HepG2 (cell line): ENCODE results near the gene SPEM2. TPM values are rescaled to one million over a fixed set of nuclear protein-coding genes. Genes with fewer than 3 reads are reported as not detected.

Experiments used
- ATAC-seq: fragments of 200-7000 bp; cut with Tn5 transposase; 3 replicates; pipeline ENCODE4 v1.9.1; 2020; ENCODE audit warnings: mild to moderate bottlenecking, moderate library complexity
- BruUV-seq: library from RNA; stranded (reverse); fragments of 400-500 nt; replicated peaks from 2 replicates; lab custom pipeline; 2021; lab: Mats Ljungman, UMichigan
- CTCF ChIA-PET: fragments of 300-600 bp; formaldehyde crosslinking; extraction: SDS; loops from one replicate; lab custom pipeline; 2021; ENCODE audit warnings: low total read pairs, inconsistent platforms, low intra/inter-chr PET ratio; lab: Yijun Ruan, JAX
- POLR2A ChIA-PET: fragments of 350-600 bp; sonication (Branson Sonifier 250); formaldehyde crosslinking; loops from one replicate; lab custom pipeline; 2020; ENCODE audit warnings: antibody characterized with exemption, inconsistent platforms; lab: Yijun Ruan, JAX
- DNase-seq: peaks from one replicate; pipeline ENCODE4 v3.0.0-alpha.2; 2015; ENCODE audit warnings: low spot score
- FAIRE-seq: peaks from 3 replicates; lab custom pipeline; 2011; peaks lifted over from hg19 to GRCh38; lab: Jason Lieb, UNC
- H2AFZ ChIP-seq: one replicate; pipeline ENCODE4 v1.6.1; 2011; ENCODE audit warnings: low read length, inconsistent platforms
- H3K27ac ChIP-seq: fragments of 300-600 bp; 3 replicates; pipeline ENCODE4 v1.8.0; 2011; ENCODE audit warnings: mixed run types, mild to moderate bottlenecking, mixed read lengths, low read length, inconsistent platforms; ENCODE audit not compliant: insufficient read depth; ENCODE audit errors: extremely low read length
- H3K27me3 ChIP-seq, 2 experiments: fragments of 200-600 bp in 1 of 2; 2 replicates in 1 of 2; 3 replicates in 1 of 2; pipeline versions ENCODE4 v1.6.0 to v1.8.0; 2011; ENCODE audit warnings: low read length in 2 of 2, mild to moderate bottlenecking in 2 of 2, moderate library complexity in 2 of 2, inconsistent platforms in 1 of 2; ENCODE audit not compliant: insufficient read depth in 2 of 2, control insufficient read depth in 1 of 2
- H3K36me3 ChIP-seq, 2 experiments: fragments of 200-600 bp in 1 of 2; replicated peaks in 1 of 2; 2 replicates in 1 of 2; 3 replicates in 1 of 2; pipeline versions ENCODE4 v1.5.1 to v1.8.0; 2011; ENCODE audit warnings: low read length in 2 of 2, inconsistent platforms in 1 of 2; ENCODE audit not compliant: insufficient read depth in 2 of 2, control insufficient read depth in 1 of 2
- H3K4me1 ChIP-seq: 2 replicates; pipeline ENCODE4 v1.5.1; 2012; ENCODE audit warnings: low read length, inconsistent platforms; ENCODE audit not compliant: insufficient read depth
- H3K4me2 ChIP-seq: 2 replicates; pipeline ENCODE4 v1.6.0; 2011; ENCODE audit warnings: low read depth, low read length, inconsistent platforms
- H3K4me3 ChIP-seq, 3 experiments: fragments of 200-600 bp in 1 of 3; sonication (generic), shearing (Covaris generic) in 1 of 3; replicated peaks in 1 of 3; 2 replicates each; pipeline ENCODE4 v1.5.1; 2011 to 2016; ENCODE audit warnings: low read length in 3 of 3, inconsistent platforms in 2 of 3, low read depth in 2 of 3, mild to moderate bottlenecking in 2 of 3, control low read depth in 1 of 3, mixed read lengths in 1 of 3; ENCODE audit not compliant: insufficient read depth in 1 of 3
- H3K79me2 ChIP-seq: one replicate; pipeline ENCODE4 v1.6.1; 2011; ENCODE audit warnings: low read length, inconsistent platforms; ENCODE audit not compliant: insufficient read depth
- H3K9ac ChIP-seq: 2 replicates; pipeline ENCODE4 v1.6.0; 2011; ENCODE audit warnings: mild to moderate bottlenecking, low read depth, low read length, inconsistent platforms; ENCODE audit not compliant: insufficient read depth
- H3K9me3 ChIP-seq: 2 replicates; pipeline ENCODE4 v1.5.1; 2012; ENCODE audit warnings: mild to moderate bottlenecking, low read length
- H4K20me1 ChIP-seq: 2 replicates; pipeline ENCODE4 v1.6.0; 2011; ENCODE audit warnings: inconsistent platforms, mild to moderate bottlenecking, low read length, moderate library complexity; ENCODE audit not compliant: insufficient read depth
- AGO2 ChIP-seq: fragments of 200-400 bp; formaldehyde crosslinking; optimal IDR thresholded peaks from 2 replicates; pipeline ENCODE3; 2017; ENCODE audit warnings: mild to moderate bottlenecking, low read depth, low read length, moderate library complexity
- HNF4A ChIP-seq: sonication (generic); formaldehyde crosslinking; IDR thresholded peaks from 2 replicates; pipeline ENCODE4 v1.4.0; 2020; ENCODE audit warnings: missing genetic modification reagents
- NAIF1 ChIP-seq: sonication (generic); formaldehyde crosslinking; IDR thresholded peaks from 2 replicates; pipeline ENCODE4 v1.5.0; 2020; ENCODE audit warnings: mild to moderate bottlenecking, missing genetic modification reagents, borderline replicate concordance
- RAD21 ChIP-seq: fragments of 450-650 bp; formaldehyde crosslinking; IDR thresholded peaks from 2 replicates; pipeline ENCODE4 v1.5.0; 2020; ENCODE audit warnings: mild to moderate bottlenecking
- RBFOX2 ChIP-seq: fragments of 200-400 bp; formaldehyde crosslinking; IDR thresholded peaks from 2 replicates; pipeline ENCODE4 v1.6.1; 2017; ENCODE audit warnings: low read depth, mild to moderate bottlenecking, low read length
- REPIN1 ChIP-seq: sonication (generic); formaldehyde crosslinking; IDR thresholded peaks from 2 replicates; pipeline ENCODE4 v1.8.0; 2022; ENCODE audit warnings: missing genetic modification reagents, low read depth, mild to moderate bottlenecking, borderline replicate concordance
- ZNF180 ChIP-seq: sonication (generic); formaldehyde crosslinking; IDR thresholded peaks from 2 replicates; pipeline ENCODE4 v1.4.0; 2020; ENCODE audit warnings: low read depth, missing genetic modification reagents, borderline replicate concordance
- ZNF556 ChIP-seq: sonication (generic); formaldehyde crosslinking; IDR thresholded peaks from 2 replicates; pipeline ENCODE4 v1.4.0; 2020; ENCODE audit warnings: mild to moderate bottlenecking, missing genetic modification reagents, borderline replicate concordance
- ZNF703 ChIP-seq: sonication (generic); formaldehyde crosslinking; IDR thresholded peaks from 2 replicates; pipeline ENCODE4 v1.5.1; 2020; ENCODE audit warnings: missing genetic modification reagents, mild to moderate bottlenecking, moderate library complexity, borderline replicate concordance
- ZNF713 ChIP-seq: sonication (generic); formaldehyde crosslinking; IDR thresholded peaks from 2 replicates; pipeline ENCODE4 v1.4.0; 2020; ENCODE audit warnings: mild to moderate bottlenecking, missing genetic modification reagents
- ZNF724P ChIP-seq: sonication (generic); formaldehyde crosslinking; IDR thresholded peaks from 2 replicates; pipeline ENCODE4 v1.8.0; 2022; ENCODE audit warnings: missing genetic modification reagents, borderline replicate concordance
- WGBS: methylation state at CpG from one replicate; pipeline ENCODE4 v1.1.6; 2017; ENCODE audit warnings: low lambda C conversion rate; 5-methylcytosine and 5-hydroxymethylcytosine counted together
- in situ Hi-C: cut with HindIII; loops from 2 replicates; pipeline ENCODE4 v1.10.0; 2017; ENCODE audit warnings: low pct_unique_long_range_greater_than_20kb; ENCODE audit not compliant: extremely low pct_ligation_motif_present
- intact Hi-C: fragments of 100-400 bp; cut with micrococcal nuclease; formaldehyde crosslinking; loops from one replicate; pipeline ENCODE4 v1.10.0; 2022; ENCODE audit not compliant: unreplicated experiment
- polyA plus RNA-seq, 8 experiments: library from polyadenylated mRNA; depleted of rRNA in 3 of 8; stranded (reverse) in 7 of 8; unstranded in 1 of 8; fragments of >200 nt; fragmentation: Illumina TruSeq in 4 of 8; extraction: Trizol in 4 of 8; gene quantifications; 2 replicates each; pipeline versions ENCODE4 v1.2.1 to v1.2.3, GENCODE V29; 2011 to 2016; ENCODE audit warnings: low read depth in 4 of 8, missing spikeins in 1 of 8, mixed read lengths in 1 of 8; ENCODE audit not compliant: insufficient read depth in 1 of 8
- total RNA-seq, 5 experiments: library from RNA; depleted of rRNA; stranded (reverse); fragments of >200 nt; fragmentation: Illumina TruSeq; extraction: Trizol; gene quantifications; 2 replicates each; pipeline ENCODE4 v1.2.3, GENCODE V29; 2016; ENCODE audit warnings: low read depth in 1 of 5
- TF ChIP-seq, protein P1 (sequence below): sonication (generic); formaldehyde crosslinking; IDR thresholded peaks from 2 replicates; pipeline ENCODE4 v1.5.0; 2020; ENCODE audit warnings: missing genetic modification reagents
- TF ChIP-seq, protein P2 (sequence below): sonication (generic); formaldehyde crosslinking; IDR thresholded peaks from 2 replicates; pipeline ENCODE4 v1.4.0; 2020; ENCODE audit warnings: missing genetic modification reagents

The SPEM2 gene
- total and polyA plus RNA-seq, 2 of the 13 experiments (the other 11 are each of a cell fraction or from before 2014, with no cell fraction given) = not detected

DNA sequence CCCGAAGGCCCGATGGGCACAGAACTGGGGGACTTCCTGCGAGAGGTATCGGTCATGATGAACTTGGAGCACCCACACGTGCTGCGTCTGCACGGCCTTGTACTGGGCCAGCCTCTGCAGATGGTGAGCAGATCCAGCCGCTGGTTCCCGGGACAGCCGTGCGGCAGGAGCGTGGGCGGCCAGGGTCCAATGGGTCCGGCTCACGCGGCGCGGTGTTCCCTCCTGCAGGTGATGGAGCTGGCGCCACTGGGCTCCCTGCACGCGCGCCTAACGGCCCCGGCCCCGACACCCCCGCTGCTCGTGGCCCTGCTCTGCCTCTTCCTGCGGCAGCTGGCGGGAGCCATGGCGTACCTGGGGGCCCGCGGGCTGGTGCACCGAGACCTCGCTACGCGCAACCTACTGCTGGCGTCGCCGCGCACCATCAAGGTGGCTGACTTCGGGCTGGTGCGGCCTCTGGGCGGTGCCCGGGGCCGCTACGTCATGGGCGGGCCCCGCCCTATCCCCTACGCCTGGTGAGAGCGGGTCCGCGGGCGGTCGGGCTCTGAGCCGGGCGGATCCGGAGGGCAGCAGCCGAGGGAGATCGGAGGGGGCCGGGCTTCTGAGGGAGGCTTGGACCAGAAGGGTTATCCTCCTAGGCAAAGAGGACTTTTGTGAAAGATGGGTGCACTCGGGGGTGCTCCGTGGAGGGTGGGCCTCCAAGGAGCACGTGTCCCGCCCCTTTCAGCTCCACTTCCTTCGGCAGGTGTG lies 41.5 kb upstream of the SPEM2 start:
- Histone ChIP-seq H3K27ac (no peak overlapping the region), H3K36me3 (no peaks in the 10 kb centered on the region; a peak in 1 of 5 replicates), H3K9ac (no peak overlapping the region), H3K4me1 (peaks cover 21% of the 10 kb centered on the region), H3K79me2 (no peaks in the 10 kb centered on the region), H3K4me2 (no peak overlapping the region), H3K9me3 (peaks cover 4% of the 10 kb centered on the region; the same call in 1 of the 2 replicates), H4K20me1 (no peaks in the 10 kb centered on the region), H3K4me3 (no peak overlapping the region), H3K27me3 (peaks cover 0 to 7% of the 10 kb centered on the region in 2 experiments; a peak in 1 of 5 replicates), H2AFZ (no peak overlapping the region)
- DNase-seq (no peak), FAIRE-seq (no peak), ATAC-seq (no peak)
- peak; percentile 36; the same call in 1 of the 2 replicates for TF ChIP-seq RBFOX2
- no peak for TF ChIP-seq ZNF724P
- TF ChIP-seq AGO2 = peak; percentile 63
- in situ Hi-C loops (no loop called here), intact Hi-C loops (no loop called here)
- no TSS peak for BruUV-seq
- CTCF ChIA-PET = no interaction called here
- WGBS = 99% methylated on average over 34 of the region's 65 CpGs
- POLR2A ChIA-PET = interaction anchor here (1.6 kb wide), 1 partner anchor 20 kb away, joined by 4 read pairs; the partner anchor contains the start of gene TMEM256

DNA sequence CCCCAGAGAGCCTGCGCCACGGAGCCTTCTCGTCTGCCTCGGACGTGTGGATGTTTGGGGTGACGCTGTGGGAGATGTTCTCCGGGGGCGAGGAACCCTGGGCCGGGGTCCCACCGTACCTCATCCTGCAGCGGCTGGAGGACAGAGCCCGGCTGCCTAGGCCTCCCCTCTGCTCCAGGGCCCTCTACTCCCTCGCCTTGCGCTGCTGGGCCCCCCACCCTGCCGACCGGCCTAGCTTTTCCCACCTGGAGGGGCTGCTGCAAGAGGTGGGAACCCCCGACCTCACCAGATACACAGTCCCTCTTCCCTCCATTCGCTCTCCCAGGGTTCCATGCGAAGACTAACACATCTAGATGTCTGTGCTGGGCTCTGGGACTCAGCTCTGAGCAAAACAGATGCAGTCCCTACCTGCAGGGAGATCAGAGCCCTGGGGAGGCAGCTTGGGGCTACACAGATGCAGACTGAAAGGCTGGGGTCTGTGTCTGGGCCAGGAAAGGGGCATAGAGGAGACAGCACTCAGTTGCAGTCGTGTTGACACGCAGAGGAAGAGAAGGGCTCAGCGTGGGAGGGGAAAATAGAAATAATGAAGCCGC lies 40.8 kb upstream of the SPEM2 start:
- ATAC-seq = no peak
- 99% methylated on average over 9 of the region's 23 CpGs for WGBS
- Histone ChIP-seq H3K9me3 (no peaks in the 10 kb centered on the region), H3K36me3 (no peaks in the 10 kb centered on the region; a peak in 1 of 5 replicates), H4K20me1 (no peaks in the 10 kb centered on the region), H3K79me2 (no peaks in the 10 kb centered on the region), H3K9ac (no peak overlapping the region), H3K27me3 (0 out of 5 replicates have a peak, but pooled peaks cover 0 to 1% of the 10 kb centered on the region in 2 experiments), H3K4me1 (peaks cover 19% of the 10 kb centered on the region), H2AFZ (no peak overlapping the region), H3K4me2 (no peak overlapping the region), H3K4me3 (no peak overlapping the region), H3K27ac (no peak overlapping the region)
- no TSS peak for BruUV-seq
- no peak for FAIRE-seq
- in situ Hi-C loops = no loop called here
- DNase-seq = no peak
- intact Hi-C loops = no loop called here
- TF ChIP-seq, protein P1, sequence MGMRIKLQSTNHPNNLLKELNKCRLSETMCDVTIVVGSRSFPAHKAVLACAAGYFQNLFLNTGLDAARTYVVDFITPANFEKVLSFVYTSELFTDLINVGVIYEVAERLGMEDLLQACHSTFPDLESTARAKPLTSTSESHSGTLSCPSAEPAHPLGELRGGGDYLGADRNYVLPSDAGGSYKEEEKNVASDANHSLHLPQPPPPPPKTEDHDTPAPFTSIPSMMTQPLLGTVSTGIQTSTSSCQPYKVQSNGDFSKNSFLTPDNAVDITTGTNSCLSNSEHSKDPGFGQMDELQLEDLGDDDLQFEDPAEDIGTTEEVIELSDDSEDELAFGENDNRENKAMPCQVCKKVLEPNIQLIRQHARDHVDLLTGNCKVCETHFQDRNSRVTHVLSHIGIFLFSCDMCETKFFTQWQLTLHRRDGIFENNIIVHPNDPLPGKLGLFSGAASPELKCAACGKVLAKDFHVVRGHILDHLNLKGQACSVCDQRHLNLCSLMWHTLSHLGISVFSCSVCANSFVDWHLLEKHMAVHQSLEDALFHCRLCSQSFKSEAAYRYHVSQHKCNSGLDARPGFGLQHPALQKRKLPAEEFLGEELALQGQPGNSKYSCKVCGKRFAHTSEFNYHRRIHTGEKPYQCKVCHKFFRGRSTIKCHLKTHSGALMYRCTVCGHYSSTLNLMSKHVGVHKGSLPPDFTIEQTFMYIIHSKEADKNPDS (CRISPR knock-in tag) = no peak
- TF ChIP-seq, protein P2, sequence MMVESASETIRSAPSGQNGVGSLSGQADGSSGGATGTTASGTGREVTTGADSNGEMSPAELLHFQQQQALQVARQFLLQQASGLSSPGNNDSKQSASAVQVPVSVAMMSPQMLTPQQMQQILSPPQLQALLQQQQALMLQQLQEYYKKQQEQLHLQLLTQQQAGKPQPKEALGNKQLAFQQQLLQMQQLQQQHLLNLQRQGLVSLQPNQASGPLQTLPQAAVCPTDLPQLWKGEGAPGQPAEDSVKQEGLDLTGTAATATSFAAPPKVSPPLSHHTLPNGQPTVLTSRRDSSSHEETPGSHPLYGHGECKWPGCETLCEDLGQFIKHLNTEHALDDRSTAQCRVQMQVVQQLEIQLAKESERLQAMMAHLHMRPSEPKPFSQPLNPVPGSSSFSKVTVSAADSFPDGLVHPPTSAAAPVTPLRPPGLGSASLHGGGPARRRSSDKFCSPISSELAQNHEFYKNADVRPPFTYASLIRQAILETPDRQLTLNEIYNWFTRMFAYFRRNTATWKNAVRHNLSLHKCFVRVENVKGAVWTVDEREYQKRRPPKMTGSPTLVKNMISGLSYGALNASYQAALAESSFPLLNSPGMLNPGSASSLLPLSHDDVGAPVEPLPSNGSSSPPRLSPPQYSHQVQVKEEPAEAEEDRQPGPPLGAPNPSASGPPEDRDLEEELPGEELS (CRISPR knock-in tag) = no peak
- TF ChIP-seq NAIF1 (CRISPR knock-in tag) (no peak), REPIN1 (CRISPR knock-in tag) (no peak), ZNF180 (CRISPR knock-in tag) (no peak), RAD21 (CRISPR knock-in tag) (no peak), HNF4A (CRISPR knock-in tag) (no peak), ZNF713 (no peak), ZNF556 (CRISPR knock-in tag) (no peak), ZNF703 (CRISPR knock-in tag) (no peak)
- ChIA-PET CTCF (no interaction called here), POLR2A (interaction anchor here (1.6 kb wide), 1 partner anchor 19 kb away, joined by 4 read pairs; the partner anchor contains the start of gene TMEM256)
